HG03103 (cell line): ENCODE measurements around the gene ACP1.
"Not testable (repeated sequence)": the region's sequence is repeated elsewhere in the genome, so short reads cannot be mapped to it uniquely, and the experiment has no call there.

ENCODE experiments used
- ATAC-seq: cut with Tn5 transposase; IDR thresholded peaks from one replicate; pipeline ENCODE4 v1.9.1; 2021; ENCODE audit warnings: low read depth; ENCODE audit not compliant: unreplicated experiment

The ACP1 gene

GRCh38 chr2:309148-309953 is 44.6 kb downstream of the ACP1 start:
- ATAC-seq: no peak

- no peak for ATAC-seq
These were observed 45.3 kb downstream of the ACP1 start for GRCh38 chr2:309954-310510.

GRCh38 chr2:310994-311393 is 46.2 kb downstream of the ACP1 start:
- no peak for ATAC-seq

- ATAC-seq: no peak
These were observed 49.2 kb downstream of the ACP1 start for GRCh38 chr2:313991-314390.

GRCh38 chr2:314561-315336 is 50.0 kb downstream of the ACP1 start:
- no peak for ATAC-seq

- ATAC-seq: not testable (repeated sequence)
These were observed 51.2 kb downstream of the ACP1 start for GRCh38 chr2:315925-316324.

GRCh38 chr2:316381-316780 is 51.6 kb downstream of the ACP1 start:
- no peak for ATAC-seq

- no peak for ATAC-seq
These were observed 53.0 kb downstream of the ACP1 start for GRCh38 chr2:317501-318424.

GRCh38 chr2:319059-319600 is 54.4 kb downstream of the ACP1 start:
- ATAC-seq: no peak

GRCh38 chr2:320561-320960 is 55.8 kb downstream of the ACP1 start:
- no peak for ATAC-seq

GRCh38 chr2:322326-322725 is 57.6 kb downstream of the ACP1 start:
- ATAC-seq: no peak

- no peak for ATAC-seq
These were observed 58.3 kb downstream of the ACP1 start for GRCh38 chr2:323035-323434.
